AG08395 (cell line): ENCODE measurements around the gene NDUFS7.
"Not testable (repeated sequence)": the region's sequence is repeated elsewhere in the genome, so short reads cannot be mapped to it uniquely, and the experiment has no call there.

Experiments
- DNase-seq: peaks from one replicate; pipeline ENCODE4 v3.0.0; 2012; ENCODE audit warnings: mixed read lengths, low spot score

NDUFS7 gene

GRCh38 chr19:1417681-1418495, 34.2 kb downstream of the NDUFS7 start:
- no peak for DNase-seq

GRCh38 chr19:1418496-1418775, 34.7 kb downstream of the NDUFS7 start:
- no peak for DNase-seq

- no peak for DNase-seq
These were observed 35.4 kb downstream of the NDUFS7 start for GRCh38 chr19:1418951-1419738.

GRCh38 chr19:1420085-1420484, 36.4 kb downstream of the NDUFS7 start:
- not testable (repeated sequence) for DNase-seq

- no peak for DNase-seq
These were observed 36.9 kb downstream of the NDUFS7 start for GRCh38 chr19:1420590-1420989.

- no peak for DNase-seq
These were observed 37.7 kb downstream of the NDUFS7 start for GRCh38 chr19:1421218-1421957.

GRCh38 chr19:1421958-1422305, 38.2 kb downstream of the NDUFS7 start:
- no peak for DNase-seq

GRCh38 chr19:1422360-1422759, 38.7 kb downstream of the NDUFS7 start:
- DNase-seq = no peak

- no peak for DNase-seq
These were observed 39.2 kb downstream of the NDUFS7 start for GRCh38 chr19:1422943-1423342.

- no peak for DNase-seq
These were observed 39.9 kb downstream of the NDUFS7 start for GRCh38 chr19:1423436-1424191.

GRCh38 chr19:1424192-1424955, 40.7 kb downstream of the NDUFS7 start:
- no peak for DNase-seq

- no peak for DNase-seq
These were observed 41.6 kb downstream of the NDUFS7 start for GRCh38 chr19:1425102-1425837.

GRCh38 chr19:1425902-1426301, 42.2 kb downstream of the NDUFS7 start:
- no peak for DNase-seq

- no peak for DNase-seq
These were observed 43.0 kb downstream of the NDUFS7 start for GRCh38 chr19:1426736-1427135.

- no peak for DNase-seq
These were observed 43.7 kb downstream of the NDUFS7 start for GRCh38 chr19:1427221-1427920.

- no peak for DNase-seq
These were observed 45.2 kb downstream of the NDUFS7 start for GRCh38 chr19:1428738-1429391.

- no peak for DNase-seq
These were observed 46.0 kb downstream of the NDUFS7 start for GRCh38 chr19:1429750-1430149.

- DNase-seq = no peak
These were observed 46.5 kb downstream of the NDUFS7 start for GRCh38 chr19:1430246-1430645.

- no peak for DNase-seq
These were observed 48.2 kb downstream of the NDUFS7 start for GRCh38 chr19:1431759-1432506.
